ENCODE data around the gene NT5DC4.

The NT5DC4 gene

GRCh38 chr2:112692495-112692911, 28.3 kb upstream of the NT5DC4 start:
- no peak overlapping the region for H2AFZ ChIP-seq (ENCODE audit: low read length)
- no peak overlapping the region for H3K27ac ChIP-seq (ENCODE audit: low read depth, low read length, poor library complexity, severe bottlenecking)
- H3K9me3 ChIP-seq (ENCODE audit: low read length), result no peaks in the 10 kb centered on the region
- H3K4me2 ChIP-seq (ENCODE audit: low read length), result no peak overlapping the region
- H3K9ac ChIP-seq (ENCODE audit: low read length), result no peak overlapping the region
- no peaks in the 10 kb centered on the region for H3K4me1 ChIP-seq (ENCODE audit: insufficient read depth, low read length, severe bottlenecking)
- H4K20me1 ChIP-seq (ENCODE audit: insufficient read depth, low read length), result no peaks in the 10 kb centered on the region
- H3K36me3 ChIP-seq (ENCODE audit: insufficient read depth, low read length), result no peaks in the 10 kb centered on the region
- no peaks in the 10 kb centered on the region for H3F3A ChIP-seq (ENCODE audit: insufficient read depth, low read length)
- H3K79me2 ChIP-seq (ENCODE audit: insufficient read depth, low read length), result no peaks in the 10 kb centered on the region
- H3K27me3 ChIP-seq (ENCODE audit: insufficient read depth, low read length), result 0 out of 2 replicates have a peak, but pooled peaks cover 5% of the 10 kb centered on the region
- H3K9me2 ChIP-seq (ENCODE audit: low read depth, low read length), result no peaks in the 10 kb centered on the region
- TF ChIP-seq CTCF (IDR thresholded peaks at IDR 0.05; ENCODE audit: low read length) (no peak), EZH2 (IDR thresholded peaks at IDR 0.05; ENCODE audit: borderline replicate concordance, low read length) (no peak)
- no peak overlapping the region for H3K4me3 ChIP-seq (ENCODE audit: low read depth, low read length, poor library complexity, severe bottlenecking)

- TF ChIP-seq EZH2 (IDR thresholded peaks at IDR 0.05; ENCODE audit: borderline replicate concordance, low read length) (no peak), CTCF (IDR thresholded peaks at IDR 0.05; ENCODE audit: low read length) (no peak)
- Histone ChIP-seq H3K4me3 (ENCODE audit: low read depth, low read length, poor library complexity, severe bottlenecking) (no peak overlapping the region), H4K20me1 (ENCODE audit: insufficient read depth, low read length) (no peaks in the 10 kb centered on the region), H3K27ac (ENCODE audit: low read depth, low read length, poor library complexity, severe bottlenecking) (no peak overlapping the region), H3K4me2 (ENCODE audit: low read length) (no peak overlapping the region), H3K27me3 (ENCODE audit: insufficient read depth, low read length) (0 out of 2 replicates have a peak, but pooled peaks cover 5% of the 10 kb centered on the region), H3K9me3 (ENCODE audit: low read length) (no peaks in the 10 kb centered on the region), H3K9ac (ENCODE audit: low read length) (no peak overlapping the region), H2AFZ (ENCODE audit: low read length) (no peak overlapping the region), H3K4me1 (ENCODE audit: insufficient read depth, low read length, severe bottlenecking) (no peaks in the 10 kb centered on the region), H3K9me2 (ENCODE audit: low read depth, low read length) (no peaks in the 10 kb centered on the region), H3K79me2 (ENCODE audit: insufficient read depth, low read length) (no peaks in the 10 kb centered on the region), H3K36me3 (ENCODE audit: insufficient read depth, low read length) (no peaks in the 10 kb centered on the region), H3F3A (ENCODE audit: insufficient read depth, low read length) (no peaks in the 10 kb centered on the region)
Measured at GRCh38 chr2:112692918-112693317, 27.9 kb upstream of the NT5DC4 start.

GRCh38 chr2:112693596-112693995, 27.2 kb upstream of the NT5DC4 start:
- H3K9ac ChIP-seq (ENCODE audit: low read length), result no peak overlapping the region
- H3K36me3 ChIP-seq (ENCODE audit: insufficient read depth, low read length), result no peaks in the 10 kb centered on the region
- no peak for TF ChIP-seq EZH2 (IDR thresholded peaks at IDR 0.05; ENCODE audit: borderline replicate concordance, low read length)
- no peak for TF ChIP-seq CTCF (IDR thresholded peaks at IDR 0.05; ENCODE audit: low read length)
- H3K79me2 ChIP-seq (ENCODE audit: insufficient read depth, low read length), result no peaks in the 10 kb centered on the region
- H3K27ac ChIP-seq (ENCODE audit: low read depth, low read length, poor library complexity, severe bottlenecking), result no peak overlapping the region
- no peak overlapping the region for H2AFZ ChIP-seq (ENCODE audit: low read length)
- no peak overlapping the region for H3K4me2 ChIP-seq (ENCODE audit: low read length)
- 0 out of 2 replicates have a peak, but pooled peaks cover 5% of the 10 kb centered on the region for H3K27me3 ChIP-seq (ENCODE audit: insufficient read depth, low read length)
- H3F3A ChIP-seq (ENCODE audit: insufficient read depth, low read length), result no peaks in the 10 kb centered on the region
- no peaks in the 10 kb centered on the region for H3K4me1 ChIP-seq (ENCODE audit: insufficient read depth, low read length, severe bottlenecking)
- no peak overlapping the region for H3K4me3 ChIP-seq (ENCODE audit: low read depth, low read length, poor library complexity, severe bottlenecking)
- no peaks in the 10 kb centered on the region for H3K9me2 ChIP-seq (ENCODE audit: low read depth, low read length)
- H3K9me3 ChIP-seq (ENCODE audit: low read length), result no peaks in the 10 kb centered on the region
- no peaks in the 10 kb centered on the region for H4K20me1 ChIP-seq (ENCODE audit: insufficient read depth, low read length)

All from OCI-LY1 (cell line).